GOT3 (cell line): ENCODE results near the gene KCNA4.
"Not testable (repeated sequence)": the region's sequence is repeated elsewhere in the genome, so short reads cannot be mapped to it uniquely, and the experiment has no call there.

ENCODE experiments used
- DNase-seq: peaks from one replicate; lab custom pipeline; 2025; ENCODE audit warnings: mixed read lengths; lab: John Stamatoyannopoulos, UW

KCNA4 gene

DNA sequence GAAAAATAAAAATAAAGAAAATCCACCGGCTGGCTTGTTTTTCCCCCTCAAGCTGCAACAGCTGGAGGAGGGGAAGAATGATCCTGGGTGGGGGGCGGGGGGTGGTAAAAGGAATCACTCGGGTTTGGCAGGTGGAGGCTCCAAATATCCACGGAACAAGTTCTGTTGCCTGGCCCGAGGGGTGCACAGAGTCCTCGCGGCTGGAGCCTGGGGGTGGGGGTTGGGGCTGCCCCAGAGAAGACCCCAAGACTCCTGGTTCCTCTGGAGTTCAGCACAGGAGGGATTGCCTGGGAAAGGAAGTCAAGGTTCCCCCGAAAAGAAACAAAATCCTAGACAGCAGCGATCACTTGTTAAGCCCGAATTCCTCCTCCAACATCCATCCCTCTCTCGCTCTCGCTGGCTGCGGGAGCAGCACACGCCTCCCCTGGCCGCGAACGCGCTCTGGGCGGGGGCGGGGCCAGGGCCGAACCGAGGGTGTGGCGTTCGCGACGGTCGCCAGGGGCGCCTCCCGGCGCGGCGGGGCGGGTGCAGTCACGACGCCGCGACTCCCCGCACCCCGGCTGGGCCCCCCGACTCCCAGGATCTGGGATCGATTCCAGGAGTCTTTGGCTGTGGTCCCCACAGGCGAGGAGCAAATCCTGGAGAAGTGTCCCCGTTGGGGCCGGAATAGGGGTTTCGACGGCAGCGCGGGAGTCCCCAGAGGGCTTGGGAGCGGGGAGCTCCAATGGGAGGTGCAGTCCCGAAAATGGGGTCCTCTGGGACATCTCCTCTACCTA lies at the start of gene KCNA4:
Gene KCNA4 (minus strand): TSS at position 443 of the 776 bp plus-strand sequence. CDS start 4,352 bp downstream, outside the sequence.
- DNase-seq, result no peak

DNA sequence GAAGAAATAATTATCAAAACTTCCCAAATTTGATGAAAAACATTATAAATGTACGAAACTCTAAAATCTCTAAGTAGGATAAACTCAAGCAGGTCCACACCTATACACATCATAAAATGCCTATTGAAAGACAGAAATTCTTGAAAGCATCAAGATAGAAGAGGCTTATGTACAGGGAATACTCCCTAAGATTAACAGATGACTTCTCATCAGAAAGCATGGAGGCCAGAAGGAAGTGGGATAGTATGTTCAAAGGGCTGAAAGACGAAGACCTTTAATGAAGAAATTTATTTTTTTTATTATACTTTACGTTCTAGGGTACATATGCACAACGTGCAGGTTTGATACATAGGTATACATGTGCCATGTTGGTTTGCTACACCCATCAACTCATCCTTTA lies 45.3 kb upstream of the KCNA4 start:
- no peak for DNase-seq

DNA sequence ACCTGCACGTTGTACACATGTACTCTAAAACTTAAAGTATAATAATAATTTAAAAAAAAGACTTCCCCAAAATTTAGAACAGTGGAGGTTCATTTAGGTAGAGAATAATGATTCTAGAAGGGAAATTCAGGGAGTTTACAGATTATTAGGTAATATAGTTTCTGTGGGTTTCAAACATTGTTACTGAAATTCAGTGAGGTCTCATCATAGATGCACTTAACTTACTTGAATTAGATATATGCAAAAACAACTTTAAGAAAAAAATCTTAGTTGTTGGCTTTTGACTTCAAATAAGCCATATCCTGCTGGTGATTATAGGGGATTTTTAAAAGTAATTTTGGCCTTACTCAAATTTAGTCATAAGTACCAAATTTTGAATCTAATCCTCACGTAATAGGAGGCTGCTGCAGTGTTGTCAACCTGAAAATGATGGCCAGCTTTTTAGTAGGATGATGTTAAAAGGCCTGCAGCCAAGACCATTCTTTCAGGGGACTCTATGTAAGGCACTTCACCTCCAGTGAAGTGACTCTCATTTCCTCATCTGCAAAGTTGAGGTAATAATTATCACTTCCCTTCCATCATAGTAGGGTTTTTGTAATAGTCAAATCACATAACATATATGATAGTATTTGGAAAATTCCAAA lies 42.5 kb upstream of the KCNA4 start:
- DNase-seq, result no peak

DNA sequence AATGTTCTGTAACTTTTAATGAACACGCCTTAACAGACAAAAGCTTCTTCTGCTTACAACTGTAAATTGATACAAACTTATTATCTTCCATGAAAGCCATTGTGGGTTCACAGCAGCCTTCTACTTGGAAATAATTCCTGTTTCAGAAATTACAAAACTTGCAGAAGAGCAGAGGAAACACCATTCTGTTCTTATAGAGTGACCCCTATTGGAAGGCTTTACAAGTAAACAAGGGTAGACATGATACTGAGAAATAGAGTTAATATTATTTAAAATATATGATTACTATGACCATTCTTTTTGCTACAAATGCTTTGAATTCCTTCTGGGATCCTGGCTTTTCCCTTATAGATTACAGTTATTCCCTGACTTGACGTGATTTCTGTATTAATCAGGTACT lies 32.4 kb upstream of the KCNA4 start:
- no peak for DNase-seq

DNA sequence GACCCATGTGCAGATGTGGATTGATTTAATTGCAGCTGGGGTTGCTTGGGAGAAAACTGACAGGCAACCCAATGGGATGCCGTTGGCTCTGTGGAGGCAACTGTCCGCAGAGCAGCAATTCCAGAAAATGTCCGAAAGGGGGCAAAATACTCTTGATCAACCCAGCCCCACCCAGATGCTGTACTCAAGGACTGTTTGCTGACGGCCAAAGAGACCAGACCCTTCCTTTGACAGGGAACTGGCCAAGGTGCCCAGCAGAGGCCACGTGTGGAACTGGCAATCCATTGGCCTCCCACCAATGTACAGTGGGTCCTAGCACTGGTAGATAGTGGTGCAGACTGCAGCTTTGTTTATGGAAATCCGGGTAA lies 29.7 kb upstream of the KCNA4 start:
- no peak for DNase-seq

DNA sequence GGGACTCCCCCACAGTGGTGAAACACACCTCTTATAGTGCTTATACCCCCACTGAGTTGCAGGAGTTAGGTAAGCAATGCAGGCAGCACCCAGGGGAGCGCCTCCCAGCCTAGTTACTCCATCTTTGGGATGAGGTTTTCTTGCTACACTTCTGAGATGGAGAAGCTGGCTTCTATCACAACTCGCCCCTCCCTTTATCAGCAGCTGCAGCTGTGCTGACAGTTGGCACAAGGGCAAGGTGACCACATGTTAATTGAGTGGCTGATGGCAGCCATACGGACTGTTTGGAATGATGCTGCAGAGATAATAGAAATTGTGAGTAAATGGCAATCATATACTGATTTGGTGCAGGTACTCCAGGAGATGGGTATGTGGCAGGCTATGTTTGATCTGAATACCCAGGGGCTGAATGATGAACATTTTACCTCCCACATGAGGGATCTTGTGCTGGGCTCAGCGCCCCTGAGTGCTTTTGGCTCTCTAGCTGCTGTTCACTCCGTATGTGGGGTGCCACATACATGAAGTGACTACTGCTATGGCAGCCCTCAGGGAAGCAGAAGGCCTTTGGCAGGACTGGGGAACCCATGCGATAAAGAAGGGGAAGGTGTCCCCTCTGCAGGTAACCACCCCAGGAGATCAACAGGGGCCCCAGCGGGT lies 29.2 kb upstream of the KCNA4 start:
- DNase-seq, result no peak

DNA sequence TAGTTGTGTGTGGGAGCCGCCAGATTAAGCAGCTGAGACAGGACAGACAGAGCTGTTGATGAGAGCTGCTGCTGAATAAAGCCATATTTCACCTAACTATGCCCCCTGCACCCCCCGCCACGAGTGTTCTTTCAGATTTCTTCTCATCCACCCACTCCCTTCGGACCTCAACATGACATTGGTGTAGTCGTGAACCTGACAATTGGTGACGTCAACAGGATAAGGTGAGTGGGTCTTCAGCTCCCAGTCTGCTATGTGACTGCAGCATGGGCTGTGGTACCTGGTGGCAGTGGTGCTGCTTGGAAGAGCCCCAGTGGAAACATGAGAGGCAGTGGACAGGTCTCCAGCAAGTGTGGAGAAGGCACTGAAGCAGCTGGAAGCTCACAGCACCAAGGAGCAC lies 28.3 kb upstream of the KCNA4 start:
- no peak for DNase-seq

DNA sequence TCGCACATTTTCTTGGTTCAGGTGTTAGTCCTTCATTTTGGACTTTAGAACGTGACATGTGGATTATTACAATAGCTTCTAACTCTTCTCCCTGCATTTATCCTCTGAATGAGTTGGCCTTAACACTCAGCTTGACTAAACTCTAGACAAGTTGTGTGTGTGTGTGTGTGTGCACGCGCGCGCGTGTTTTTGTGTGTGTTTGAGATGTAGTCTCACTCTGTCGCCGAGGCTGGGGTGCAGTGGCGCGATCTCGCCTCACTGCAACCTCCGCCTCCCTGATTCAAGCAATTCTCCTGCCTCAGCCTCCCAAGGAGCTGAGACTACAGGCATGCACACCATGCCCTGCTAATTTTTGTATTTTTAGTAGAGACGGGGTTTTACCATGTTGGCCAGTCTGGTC lies 24.3 kb upstream of the KCNA4 start:
- DNase-seq, result no peak

DNA sequence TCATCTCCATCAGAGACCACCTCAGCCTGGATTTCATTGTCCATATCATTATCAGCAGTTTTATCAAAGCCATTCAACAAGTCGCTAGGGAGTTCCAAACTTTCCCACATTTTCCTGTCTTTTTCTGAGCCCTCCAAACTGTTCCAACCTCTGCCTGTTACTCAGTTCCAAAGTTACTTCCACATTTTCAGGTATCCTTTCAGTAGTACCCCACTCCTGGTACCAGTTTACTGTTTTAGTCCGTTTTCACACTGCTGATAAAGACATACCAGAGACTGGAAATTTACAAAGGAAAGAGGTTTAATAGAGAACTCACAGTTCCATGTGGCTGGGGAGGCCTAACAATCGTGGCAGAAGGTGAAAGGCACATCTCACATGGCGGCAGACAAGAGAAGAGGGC lies 17.9 kb upstream of the KCNA4 start:
- DNase-seq, result not testable (repeated sequence)

DNA sequence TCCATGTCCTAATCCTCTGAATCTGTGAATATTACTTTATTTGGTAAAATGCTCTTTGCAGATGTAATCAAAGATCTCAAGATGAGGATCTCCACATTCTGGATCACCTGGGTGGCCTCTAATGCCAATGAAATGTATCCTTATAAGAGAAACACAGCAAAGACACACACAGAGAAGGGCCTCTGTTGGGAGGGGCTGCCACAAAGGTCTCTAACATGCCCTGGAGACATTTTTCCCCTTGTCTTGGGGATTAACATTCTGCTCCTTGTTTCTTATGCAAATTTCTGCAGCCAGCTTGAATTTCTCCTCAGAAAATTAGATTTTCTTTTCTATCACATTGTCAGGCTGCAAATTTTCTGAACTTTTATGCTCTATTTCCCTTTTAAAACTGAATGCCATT lies 17.3 kb upstream of the KCNA4 start:
- not testable (repeated sequence) for DNase-seq

DNA sequence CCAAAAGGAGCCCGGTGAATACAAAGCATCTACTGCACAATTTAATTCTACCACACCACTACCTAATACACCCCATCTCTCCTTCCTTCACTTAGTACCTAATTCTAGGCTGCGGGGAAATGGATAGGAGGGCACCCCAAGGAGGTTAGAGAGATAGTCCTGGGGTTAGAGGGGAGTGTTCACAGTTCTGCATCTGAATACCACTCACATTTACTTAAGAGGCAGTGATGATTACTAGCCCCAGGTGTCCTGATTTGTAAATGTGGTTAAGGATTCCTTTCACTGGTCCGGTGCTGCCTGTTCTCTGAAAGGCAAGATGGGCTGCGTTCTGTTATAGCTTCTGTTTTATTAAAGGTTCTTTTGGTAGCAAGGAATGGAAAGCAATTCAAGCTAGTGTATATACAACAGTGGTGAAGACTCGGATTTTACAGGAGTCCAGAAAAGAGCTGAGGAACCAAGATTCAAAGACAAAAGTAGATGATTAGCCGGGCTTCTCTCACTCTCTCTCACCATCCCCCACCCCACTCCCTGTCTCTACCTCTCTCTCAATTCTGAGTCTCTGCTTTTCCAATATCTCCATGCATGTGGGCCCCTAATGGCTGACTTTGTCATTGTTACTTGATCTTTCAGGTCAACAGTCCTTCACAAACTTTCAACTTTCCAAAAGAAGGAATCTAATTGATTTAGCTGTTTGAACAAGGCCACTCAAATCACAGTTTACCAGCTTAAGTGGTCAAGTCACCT lies 8.7 kb upstream of the KCNA4 start:
- DNase-seq, result no peak

DNA sequence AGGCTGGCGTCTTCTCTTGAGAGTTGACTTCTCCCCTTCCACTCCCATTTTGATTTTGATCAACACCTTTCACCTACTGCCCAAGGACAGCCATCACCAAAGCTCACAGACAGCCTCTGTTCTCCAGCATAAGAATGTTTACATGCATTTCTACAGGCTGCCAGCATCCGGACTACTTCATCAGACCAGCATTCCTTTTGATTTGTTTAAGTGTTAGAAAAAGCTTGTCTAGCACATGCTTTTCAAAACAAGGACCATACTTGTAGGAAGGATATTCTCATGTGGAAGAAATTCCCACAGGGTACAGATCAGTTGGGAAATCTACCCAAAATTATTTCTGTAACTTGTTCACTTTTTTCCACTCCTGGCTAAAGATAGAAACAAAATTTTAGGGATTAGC lies 6.2 kb upstream of the KCNA4 start:
- no peak for DNase-seq

DNA sequence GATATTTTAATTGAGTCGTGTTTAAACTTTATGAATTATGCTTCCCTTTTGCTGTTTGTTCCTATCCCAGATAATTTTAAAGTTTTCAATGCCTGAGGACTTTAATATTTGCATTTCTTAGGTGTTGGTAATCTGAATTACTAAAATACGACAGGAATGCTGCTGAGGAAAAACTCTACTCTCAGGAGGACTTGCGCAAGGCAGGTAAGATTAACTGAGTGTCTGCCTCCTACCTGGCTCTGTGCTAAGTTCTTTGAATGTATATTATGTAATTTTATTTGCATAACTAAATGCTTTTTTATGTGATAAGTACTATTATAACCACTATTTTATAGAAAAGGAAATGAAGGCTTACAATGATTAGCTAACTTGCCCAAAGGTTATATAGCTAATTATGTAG lies 2.7 kb upstream of the KCNA4 start:
- DNase-seq, result no peak

DNA sequence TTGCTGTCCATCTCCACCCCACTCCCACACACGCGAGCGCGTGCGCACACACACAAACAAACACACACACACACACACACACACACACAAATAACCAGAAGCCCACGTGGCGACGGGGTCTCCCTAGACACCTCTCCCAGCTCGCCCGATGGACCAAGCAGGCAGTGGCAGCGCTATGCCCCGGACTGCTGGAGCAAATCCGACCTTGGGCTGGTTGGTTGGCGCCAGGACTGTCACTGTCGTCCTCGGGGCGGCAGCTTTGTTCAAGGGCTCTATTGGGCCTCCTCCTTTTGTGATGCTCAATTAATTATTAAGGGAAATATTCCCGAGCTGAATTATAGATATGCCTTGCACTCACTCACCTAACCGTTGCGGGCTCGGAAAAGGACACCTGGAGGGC lies 1.7 kb upstream of the KCNA4 start:
- DNase-seq, result no peak

DNA sequence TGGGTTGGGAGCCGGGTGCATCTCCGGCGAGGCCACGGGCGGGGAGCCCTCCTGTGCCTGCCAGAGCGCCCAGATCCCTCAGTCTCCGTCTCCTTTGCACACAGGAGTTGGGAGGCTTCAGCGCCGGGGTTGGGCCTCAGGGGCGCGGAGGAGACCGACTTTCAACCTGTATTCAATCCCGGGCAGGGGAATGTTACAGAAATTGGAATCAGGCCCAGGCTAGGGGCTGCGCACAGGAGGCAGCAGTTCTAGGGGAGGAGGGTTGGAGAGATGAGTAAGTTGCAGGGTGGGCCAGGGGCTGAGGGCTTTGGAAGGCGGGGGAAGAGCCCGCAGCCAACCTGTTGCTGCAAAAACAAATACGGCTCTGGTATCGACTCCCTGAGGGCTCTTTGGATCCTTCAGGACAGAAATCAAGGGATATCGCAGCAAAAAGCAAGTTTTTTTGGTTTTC lies 640 bp upstream of the KCNA4 start:
- DNase-seq, result no peak

DNA sequence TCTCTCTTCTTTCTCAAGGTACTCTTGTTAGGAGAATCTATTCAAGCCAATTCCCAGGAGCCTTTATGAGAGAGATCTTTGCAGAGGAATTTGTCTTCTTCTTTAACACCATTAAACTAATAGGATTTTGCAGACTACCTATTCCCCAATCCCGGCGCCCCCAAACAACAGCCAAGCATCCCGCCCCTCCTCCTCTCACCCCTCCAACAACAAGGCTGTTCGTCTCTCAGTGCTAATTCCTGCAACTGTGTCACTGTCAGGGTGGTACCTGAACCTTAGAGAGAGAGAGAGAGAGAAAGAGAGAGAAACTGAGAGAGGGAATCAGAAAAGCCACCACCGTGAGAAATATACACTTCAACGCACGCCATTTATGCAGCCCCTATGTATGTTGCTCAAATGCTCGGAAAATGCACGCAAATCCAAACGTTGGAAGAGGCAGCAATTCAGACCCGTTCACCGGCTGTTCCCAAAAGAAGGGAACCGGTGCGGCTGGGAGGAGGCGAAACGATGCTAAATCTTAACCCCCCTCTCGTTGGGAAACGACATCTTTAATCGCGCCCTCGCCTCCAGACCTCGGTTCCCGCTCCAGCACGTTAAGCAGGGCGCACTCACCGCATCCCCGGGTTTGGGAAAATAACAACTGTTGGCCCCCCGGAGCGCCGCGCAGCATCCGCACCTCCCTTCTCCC lies 961 bp downstream of the KCNA4 start:
- no peak for DNase-seq

DNA sequence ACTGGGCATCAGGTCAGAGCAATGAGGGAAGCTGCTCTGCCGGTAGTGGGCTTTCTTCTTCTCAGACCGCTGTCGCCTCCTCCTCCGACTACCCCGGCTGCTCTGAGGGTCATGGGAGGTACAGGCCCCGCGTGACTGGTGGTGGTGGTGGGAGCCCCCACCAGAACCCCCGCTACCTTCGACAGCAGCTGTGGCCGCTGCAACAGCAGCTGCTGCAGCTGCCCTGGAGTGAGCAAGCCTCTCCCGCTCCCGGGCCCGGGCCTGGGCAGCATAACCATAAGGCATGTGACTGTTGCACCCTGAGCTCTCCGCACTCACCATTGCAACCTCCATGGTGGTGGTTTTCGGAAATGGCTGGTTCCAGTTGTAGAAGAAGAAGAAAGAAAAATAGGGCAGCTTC lies 4.5 kb downstream of the KCNA4 start:
- no peak for DNase-seq

DNA sequence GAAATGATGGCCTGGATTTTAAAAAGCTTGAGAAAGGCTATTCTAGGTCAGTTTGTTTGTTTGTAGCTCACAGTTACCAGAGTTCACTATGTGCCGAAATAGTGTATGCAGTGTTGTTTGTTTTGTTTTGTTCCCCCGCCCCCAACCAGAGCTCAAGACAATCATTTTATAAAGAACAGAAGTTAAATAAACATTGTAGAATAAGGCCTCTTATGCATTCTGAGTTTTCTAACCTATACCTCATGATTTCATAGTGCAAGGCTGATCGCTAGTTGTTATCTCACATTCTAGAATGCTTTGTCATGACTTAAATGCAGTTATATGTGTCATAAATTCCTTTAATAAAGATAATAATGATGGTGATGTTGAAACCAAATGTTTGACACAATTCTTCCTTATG lies 7.8 kb downstream of the KCNA4 start:
- no peak for DNase-seq

DNA sequence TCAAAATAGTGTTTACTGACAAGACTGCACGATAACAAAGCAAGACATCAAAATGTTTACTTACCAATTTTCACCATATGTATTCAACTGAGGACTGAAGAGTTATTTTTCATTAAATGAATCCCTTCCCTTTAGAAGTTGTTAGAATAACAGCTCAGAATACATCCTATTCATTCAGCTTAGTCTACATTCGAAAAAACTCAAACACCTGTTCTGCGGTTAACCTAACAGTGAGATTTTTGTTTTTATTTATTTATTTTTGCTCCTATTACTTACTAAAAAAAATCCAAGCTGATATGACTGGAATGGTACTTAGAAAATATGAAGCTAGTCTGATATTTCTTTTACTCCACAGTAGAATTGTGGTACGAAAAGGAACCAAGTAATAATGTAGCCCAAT lies 10.0 kb downstream of the KCNA4 start:
- no peak for DNase-seq

DNA sequence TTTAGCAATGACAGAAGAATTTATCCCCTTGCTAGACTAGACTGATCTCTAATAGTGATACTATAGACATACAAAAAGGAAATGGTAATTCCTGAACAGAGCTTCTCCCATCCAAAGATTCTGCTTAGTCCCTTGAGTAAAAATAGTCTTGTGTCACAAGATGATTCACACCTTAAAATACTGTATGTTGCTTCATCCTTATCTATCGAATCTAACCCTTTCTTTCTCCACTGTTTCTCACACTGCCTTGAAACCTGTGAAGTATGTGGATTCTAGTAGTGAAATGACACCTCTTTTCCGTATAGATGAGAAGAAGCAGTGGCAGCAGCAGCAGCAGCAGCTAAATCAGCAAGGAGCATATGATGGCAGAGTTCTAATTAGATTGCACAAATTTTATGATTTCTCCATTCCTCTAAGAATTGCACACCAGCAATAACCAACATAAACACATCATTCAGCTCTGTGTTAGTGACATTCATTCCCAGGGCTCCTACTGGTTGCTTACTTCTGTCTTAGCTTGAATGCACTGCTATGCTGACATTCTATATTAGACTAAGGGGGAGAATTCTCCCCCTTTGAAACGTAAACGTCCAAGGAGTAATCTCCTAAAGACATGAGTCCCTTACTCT lies 14.6 kb downstream of the KCNA4 start:
- DNase-seq, result no peak

DNA sequence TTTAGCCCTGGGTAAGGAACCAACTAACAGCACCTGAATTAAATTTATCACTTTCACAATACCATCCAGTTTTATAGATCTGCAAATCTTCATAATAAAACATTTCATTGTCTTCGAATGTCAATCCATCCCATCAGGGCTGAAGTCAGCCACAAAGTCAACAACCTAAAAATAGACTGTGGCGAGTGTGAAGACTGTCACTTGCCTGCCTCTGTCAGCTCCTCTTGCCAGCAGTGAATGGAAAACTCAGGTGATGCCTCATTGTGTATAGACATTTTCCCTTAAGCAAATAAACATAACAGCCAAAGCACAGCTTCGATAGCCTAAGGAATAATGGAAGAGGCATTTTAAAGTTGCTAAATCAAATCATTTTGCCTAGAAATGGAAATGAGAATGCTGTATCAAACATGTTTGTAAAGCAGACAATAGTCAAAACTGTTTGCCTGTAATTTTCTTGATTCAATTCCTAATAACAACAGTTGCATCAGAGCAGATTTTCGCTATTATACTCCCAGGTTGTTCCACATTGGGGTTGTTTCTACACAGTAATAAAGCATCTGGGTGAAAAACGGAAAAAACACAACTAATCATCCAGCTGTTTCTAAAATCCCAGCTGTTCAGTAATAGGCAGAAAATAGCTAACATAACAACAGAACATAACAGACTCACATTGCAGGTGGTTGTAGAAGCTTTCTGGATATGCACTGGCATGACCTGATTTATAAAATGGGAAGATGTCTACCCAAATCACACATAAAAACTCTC lies 15.7 kb downstream of the KCNA4 start:
- no peak for DNase-seq
